Measurements from ENCODE around the gene SERPINH1.

SERPINH1 gene

DNA sequence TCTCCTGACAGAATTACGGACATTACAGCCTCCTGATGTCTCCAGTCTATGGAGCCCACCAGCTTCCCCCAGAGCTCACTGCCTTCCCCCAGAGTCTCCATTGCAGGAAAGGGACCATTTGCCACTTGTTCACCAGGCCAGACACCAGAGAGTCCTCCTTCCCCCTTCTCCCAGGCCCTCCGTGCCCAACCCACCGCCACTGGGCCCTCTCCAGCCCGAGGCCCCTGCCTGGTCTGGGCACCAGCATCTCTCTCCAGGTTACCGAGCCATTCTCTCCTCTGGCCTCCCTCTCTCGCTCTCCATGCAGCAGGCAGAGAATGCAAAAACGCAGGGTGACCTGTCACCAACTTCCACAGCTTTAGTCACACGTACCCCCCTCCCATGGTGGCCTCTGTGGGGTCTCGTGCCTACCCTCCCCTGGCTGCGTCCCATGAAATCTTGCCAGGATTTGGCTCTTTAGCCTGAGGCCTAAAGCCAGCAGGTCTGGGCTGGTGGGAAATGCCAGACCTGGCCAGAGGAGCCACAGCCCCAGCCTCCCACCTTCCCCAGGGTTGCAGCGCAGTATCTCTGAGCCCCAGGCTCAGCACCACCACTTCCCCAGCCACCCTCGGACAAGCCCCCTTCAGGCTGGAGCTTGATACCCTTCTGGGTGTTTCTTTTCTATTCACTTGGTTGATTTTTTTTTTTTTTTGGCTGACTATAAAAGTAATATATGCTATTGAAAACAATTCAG lies 6.8 kb upstream of the SERPINH1 start:
- no peak for DNase-seq
- H2AFZ ChIP-seq (ENCODE audit: low read length): no peak overlapping the region
- no peaks in the 10 kb centered on the region for H3K4me1 ChIP-seq (ENCODE audit: low read length)
- no peak overlapping the region for H3K9ac ChIP-seq (ENCODE audit: low read length)
- no peaks in the 10 kb centered on the region for H4K20me1 ChIP-seq (ENCODE audit: insufficient read depth, low read length)
- H3K4me3 ChIP-seq (ENCODE audit: low read length): no peak overlapping the region
- H3F3A ChIP-seq (ENCODE audit: insufficient read depth, low read length): no peaks in the 10 kb centered on the region
- H3K27ac ChIP-seq (ENCODE audit: low read length): no peak overlapping the region
- no peak overlapping the region for H3K4me2 ChIP-seq (ENCODE audit: low read depth, low read length)
- no peaks in the 10 kb centered on the region for H3K36me3 ChIP-seq (replicated peaks; ENCODE audit: insufficient read depth, low read length)
- H3K9me2 ChIP-seq (replicated peaks; ENCODE audit: insufficient read depth, low read length): no peaks in the 10 kb centered on the region
- H3K9me3 ChIP-seq (replicated peaks; ENCODE audit: insufficient read depth, low read length): no peaks in the 10 kb centered on the region
- no peaks in the 10 kb centered on the region for H3K79me2 ChIP-seq (ENCODE audit: low read length)
- H3K27me3 ChIP-seq (replicated peaks; ENCODE audit: insufficient read depth, low read length): peaks cover 8% of the 10 kb centered on the region; the same call in 1 of the 2 replicates
- TF ChIP-seq EZH2phosphoT487 (IDR thresholded peaks at IDR 0.05; ENCODE audit: low read length) (no peak), EZH2 (optimal IDR thresholded peaks at IDR 0.05; ENCODE audit: low read depth, low read length) (no peak)
- TF ChIP-seq, protein P1, sequence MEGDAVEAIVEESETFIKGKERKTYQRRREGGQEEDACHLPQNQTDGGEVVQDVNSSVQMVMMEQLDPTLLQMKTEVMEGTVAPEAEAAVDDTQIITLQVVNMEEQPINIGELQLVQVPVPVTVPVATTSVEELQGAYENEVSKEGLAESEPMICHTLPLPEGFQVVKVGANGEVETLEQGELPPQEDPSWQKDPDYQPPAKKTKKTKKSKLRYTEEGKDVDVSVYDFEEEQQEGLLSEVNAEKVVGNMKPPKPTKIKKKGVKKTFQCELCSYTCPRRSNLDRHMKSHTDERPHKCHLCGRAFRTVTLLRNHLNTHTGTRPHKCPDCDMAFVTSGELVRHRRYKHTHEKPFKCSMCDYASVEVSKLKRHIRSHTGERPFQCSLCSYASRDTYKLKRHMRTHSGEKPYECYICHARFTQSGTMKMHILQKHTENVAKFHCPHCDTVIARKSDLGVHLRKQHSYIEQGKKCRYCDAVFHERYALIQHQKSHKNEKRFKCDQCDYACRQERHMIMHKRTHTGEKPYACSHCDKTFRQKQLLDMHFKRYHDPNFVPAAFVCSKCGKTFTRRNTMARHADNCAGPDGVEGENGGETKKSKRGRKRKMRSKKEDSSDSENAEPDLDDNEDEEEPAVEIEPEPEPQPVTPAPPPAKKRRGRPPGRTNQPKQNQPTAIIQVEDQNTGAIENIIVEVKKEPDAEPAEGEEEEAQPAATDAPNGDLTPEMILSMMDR (IDR thresholded peaks at IDR 0.05; ENCODE audit: low read length): no peak

DNA sequence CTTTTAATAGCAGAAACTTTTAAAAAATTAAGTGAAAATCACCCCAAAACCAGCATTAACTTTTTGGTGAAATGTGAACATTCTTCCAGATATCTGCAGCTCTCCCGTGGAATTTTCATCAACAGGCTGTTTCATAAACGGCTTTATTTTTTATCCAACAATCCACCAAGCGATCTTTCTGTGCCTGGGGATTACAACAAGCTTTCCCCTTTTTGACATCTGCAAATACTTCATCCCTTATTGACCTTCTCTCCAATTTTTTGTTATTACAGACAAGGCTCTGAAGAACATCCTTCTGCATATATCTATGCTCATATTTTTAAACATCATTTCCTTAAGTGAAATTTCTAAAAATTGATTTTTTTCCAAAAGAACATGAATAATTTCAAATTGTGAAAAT lies 5.8 kb upstream of the SERPINH1 start:
- H3K27ac ChIP-seq (ENCODE audit: low read length): no peak overlapping the region

DNA sequence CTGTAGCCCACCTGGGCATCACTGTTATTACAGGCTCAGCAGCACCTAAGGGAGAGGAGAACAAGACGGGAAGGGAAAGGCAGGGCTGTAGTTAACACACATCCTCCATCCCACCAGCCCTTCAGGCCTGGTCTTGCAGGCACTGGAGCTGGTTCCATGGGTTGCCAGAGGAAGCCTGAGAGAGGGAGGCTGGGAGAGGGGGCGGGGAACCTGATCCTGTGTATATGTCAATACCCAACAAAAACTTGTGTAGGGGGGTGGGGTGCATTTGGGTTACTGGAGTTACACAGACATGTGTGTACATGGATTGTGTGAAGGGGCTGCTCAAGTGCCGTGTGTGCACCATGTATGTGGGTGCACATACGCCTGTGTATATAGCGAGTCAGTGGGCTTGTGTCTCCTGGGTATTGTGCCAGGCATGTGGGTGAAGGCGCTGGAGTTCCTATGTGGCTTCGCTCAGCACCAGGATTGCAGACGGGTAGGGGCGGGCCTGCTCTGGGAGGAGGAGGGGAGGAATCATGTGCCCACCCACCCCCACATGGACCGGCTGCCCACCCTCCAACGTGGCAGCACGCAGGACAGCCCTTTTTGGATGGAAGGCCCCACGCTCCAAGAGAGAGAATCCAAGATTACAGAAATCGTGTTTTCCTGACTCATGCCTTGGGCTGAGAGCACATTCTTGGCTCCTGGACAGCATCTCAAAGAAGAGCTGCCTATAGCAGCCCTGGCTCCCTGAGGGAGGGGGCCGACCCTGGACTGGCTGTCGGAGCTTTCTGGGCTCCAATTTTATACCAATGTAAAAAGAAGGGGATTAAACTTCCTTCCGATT lies 4.2 kb upstream of the SERPINH1 start:
- Histone ChIP-seq H3K9me3 (replicated peaks; ENCODE audit: insufficient read depth, low read length) (no peaks in the 10 kb centered on the region), H3K79me2 (ENCODE audit: low read length) (no peaks in the 10 kb centered on the region), H3K4me3 (ENCODE audit: low read length) (no peak overlapping the region), H2AFZ (ENCODE audit: low read length) (no peak overlapping the region), H3K9ac (ENCODE audit: low read length) (no peak overlapping the region), H3K27me3 (replicated peaks; ENCODE audit: insufficient read depth, low read length) (peaks cover 34% of the 10 kb centered on the region), H4K20me1 (ENCODE audit: insufficient read depth, low read length) (no peaks in the 10 kb centered on the region), H3K9me2 (replicated peaks; ENCODE audit: insufficient read depth, low read length) (no peaks in the 10 kb centered on the region), H3K4me2 (ENCODE audit: low read depth, low read length) (no peak overlapping the region), H3K36me3 (replicated peaks; ENCODE audit: insufficient read depth, low read length) (no peaks in the 10 kb centered on the region), H3K27ac (ENCODE audit: low read length) (no peak overlapping the region), H3K4me1 (ENCODE audit: low read length) (no peaks in the 10 kb centered on the region), H3F3A (ENCODE audit: insufficient read depth, low read length) (no peaks in the 10 kb centered on the region)
- TF ChIP-seq EZH2 (optimal IDR thresholded peaks at IDR 0.05; ENCODE audit: low read depth, low read length) (no peak), EZH2phosphoT487 (IDR thresholded peaks at IDR 0.05; ENCODE audit: low read length) (no peak)
- TF ChIP-seq, protein P1 (IDR thresholded peaks at IDR 0.05; ENCODE audit: low read length): no peak
- no peak for DNase-seq

More for the DNA sequence above, 5.8 kb upstream of the SERPINH1 start:
- Histone ChIP-seq H3K4me2 (ENCODE audit: low read depth, low read length) (no peak overlapping the region), H3K79me2 (ENCODE audit: low read length) (no peaks in the 10 kb centered on the region), H3K9me3 (replicated peaks; ENCODE audit: insufficient read depth, low read length) (no peaks in the 10 kb centered on the region), H3K9ac (ENCODE audit: low read length) (no peak overlapping the region), H3K27me3 (replicated peaks; ENCODE audit: insufficient read depth, low read length) (peaks cover 19% of the 10 kb centered on the region), H3K4me3 (ENCODE audit: low read length) (no peak overlapping the region), H2AFZ (ENCODE audit: low read length) (no peak overlapping the region), H3K4me1 (ENCODE audit: low read length) (no peaks in the 10 kb centered on the region), H4K20me1 (ENCODE audit: insufficient read depth, low read length) (no peaks in the 10 kb centered on the region), H3F3A (ENCODE audit: insufficient read depth, low read length) (no peaks in the 10 kb centered on the region), H3K36me3 (replicated peaks; ENCODE audit: insufficient read depth, low read length) (no peaks in the 10 kb centered on the region), H3K9me2 (replicated peaks; ENCODE audit: insufficient read depth, low read length) (no peaks in the 10 kb centered on the region)
- TF ChIP-seq EZH2 (optimal IDR thresholded peaks at IDR 0.05; ENCODE audit: low read depth, low read length): no peak
- TF ChIP-seq, protein P1 (IDR thresholded peaks at IDR 0.05; ENCODE audit: low read length): no peak
- no peak for TF ChIP-seq EZH2phosphoT487 (IDR thresholded peaks at IDR 0.05; ENCODE audit: low read length)
- no peak for DNase-seq

Measured in MM.1S (cell line).